HG03097 (cell line): ENCODE measurements around the gene FNDC3A.

ENCODE experiments used
- ATAC-seq: cut with Tn5 transposase; IDR thresholded peaks from one replicate; pipeline ENCODE4 v1.9.1; 2021; ENCODE audit not compliant: unreplicated experiment, low FRiP score

The FNDC3A gene

GRCh38 chr13:49213997-49214916 is 238.5 kb downstream of the FNDC3A start:
- ATAC-seq: no peak

- ATAC-seq: peak; percentile 71
Measured at GRCh38 chr13:49214917-49215376, 239.2 kb downstream of the FNDC3A start.

- ATAC-seq: no peak
Measured at GRCh38 chr13:49216334-49216733, 240.6 kb downstream of the FNDC3A start.

- no peak for ATAC-seq
Measured at GRCh38 chr13:49217962-49218492, 242.3 kb downstream of the FNDC3A start.

GRCh38 chr13:49218493-49219051 is 242.9 kb downstream of the FNDC3A start:
- ATAC-seq: no peak

GRCh38 chr13:49219647-49220035 is 243.9 kb downstream of the FNDC3A start:
- no peak for ATAC-seq

GRCh38 chr13:49220036-49220855 is 244.5 kb downstream of the FNDC3A start, which contains the start of gene MLNR:
Gene MLNR, plus strand, starts transcription at chr13:49220338. Its CDS starts 0 bp downstream, at chr13:49220338.
- ATAC-seq: no peak

- ATAC-seq: no peak
Measured at GRCh38 chr13:49220856-49221589, 245.3 kb downstream of the FNDC3A start.

- no peak for ATAC-seq
Measured at GRCh38 chr13:49221590-49221965, 245.9 kb downstream of the FNDC3A start.

GRCh38 chr13:49225223-49226042 is 249.7 kb downstream of the FNDC3A start:
- no peak for ATAC-seq

GRCh38 chr13:49226613-49227012 is 250.9 kb downstream of the FNDC3A start:
- ATAC-seq: no peak

- ATAC-seq: no peak
Measured at GRCh38 chr13:49234741-49235140, 259.0 kb downstream of the FNDC3A start.

- ATAC-seq: no peak
Measured at GRCh38 chr13:49235856-49236431, 260.2 kb downstream of the FNDC3A start.

- ATAC-seq: no peak
Measured at GRCh38 chr13:49238621-49239020, 262.9 kb downstream of the FNDC3A start.

- ATAC-seq: no peak
Measured at GRCh38 chr13:49240017-49240416, 264.3 kb downstream of the FNDC3A start.

GRCh38 chr13:49241296-49241695 is 265.6 kb downstream of the FNDC3A start:
- no peak for ATAC-seq

- ATAC-seq: no peak
Measured at GRCh38 chr13:49245101-49245500, 269.4 kb downstream of the FNDC3A start.

- ATAC-seq: no peak
Measured at GRCh38 chr13:49246850-49247642, 271.3 kb downstream of the FNDC3A start.
